ENCODE results near the gene SLC6A9.

SLC6A9 gene

GRCh38 chr1:44024903-44025525 is 6.2 kb downstream of the SLC6A9 start:
- no peaks in the 10 kb centered on the region for H3K9me3 ChIP-seq (ENCODE audit: control insufficient read depth, low read depth, low read length)
- no peaks in the 10 kb centered on the region for H3K27me3 ChIP-seq (ENCODE audit: control insufficient read depth, insufficient read depth, low read length)
- H3K4me3 ChIP-seq (ENCODE audit: low read length): no peak overlapping the region
- H3K36me3 ChIP-seq (ENCODE audit: control insufficient read depth, low read depth, low read length): peaks cover 10% of the 10 kb centered on the region
- H3K9ac ChIP-seq (ENCODE audit: low read length): no peak overlapping the region
- H3K4me1 ChIP-seq (ENCODE audit: control insufficient read depth, low read depth, low read length): peaks cover 5% of the 10 kb centered on the region
- H3K27ac ChIP-seq (ENCODE audit: low read length): no peak overlapping the region

GRCh38 chr1:44024031-44024902 is 7.0 kb downstream of the SLC6A9 start:
- Histone ChIP-seq H3K9ac (ENCODE audit: low read length) (no peak overlapping the region), H3K4me3 (ENCODE audit: low read length) (no peak overlapping the region), H3K27me3 (ENCODE audit: control insufficient read depth, insufficient read depth, low read length) (no peaks in the 10 kb centered on the region), H3K4me1 (ENCODE audit: control insufficient read depth, low read depth, low read length) (peaks cover 6% of the 10 kb centered on the region), H3K27ac (ENCODE audit: low read length) (no peak overlapping the region), H3K9me3 (ENCODE audit: control insufficient read depth, low read depth, low read length) (no peaks in the 10 kb centered on the region), H3K36me3 (ENCODE audit: control insufficient read depth, low read depth, low read length) (peaks cover 12% of the 10 kb centered on the region)

- Histone ChIP-seq H3K36me3 (ENCODE audit: control insufficient read depth, low read depth, low read length) (peaks cover 19% of the 10 kb centered on the region), H3K9me3 (ENCODE audit: control insufficient read depth, low read depth, low read length) (no peaks in the 10 kb centered on the region), H3K9ac (ENCODE audit: low read length) (no peak overlapping the region)
These were observed 9.5 kb downstream of the SLC6A9 start for GRCh38 chr1:44021581-44022321.

GRCh38 chr1:44021156-44021555 is 10.1 kb downstream of the SLC6A9 start:
- Histone ChIP-seq H3K27ac (ENCODE audit: low read length) (no peak overlapping the region), H3K36me3 (ENCODE audit: control insufficient read depth, low read depth, low read length) (peaks cover 19% of the 10 kb centered on the region), H3K4me3 (ENCODE audit: low read length) (no peak overlapping the region), H3K9ac (ENCODE audit: low read length) (no peak overlapping the region), H3K27me3 (ENCODE audit: control insufficient read depth, insufficient read depth, low read length) (no peaks in the 10 kb centered on the region), H3K4me1 (ENCODE audit: control insufficient read depth, low read depth, low read length) (peaks cover 6% of the 10 kb centered on the region), H3K9me3 (ENCODE audit: control insufficient read depth, low read depth, low read length) (no peaks in the 10 kb centered on the region)

More at GRCh38 chr1:44021581-44022321, 9.5 kb downstream of the SLC6A9 start:
- Histone ChIP-seq H3K27me3 (ENCODE audit: control insufficient read depth, insufficient read depth, low read length) (no peaks in the 10 kb centered on the region), H3K4me1 (ENCODE audit: control insufficient read depth, low read depth, low read length) (peaks cover 6% of the 10 kb centered on the region), H3K27ac (ENCODE audit: low read length) (no peak overlapping the region), H3K4me3 (ENCODE audit: low read length) (no peak overlapping the region)

GRCh38 chr1:44020464-44020863 is 10.8 kb downstream of the SLC6A9 start:
- no peaks in the 10 kb centered on the region for H3K27me3 ChIP-seq (ENCODE audit: control insufficient read depth, insufficient read depth, low read length)
- no peak overlapping the region for H3K27ac ChIP-seq (ENCODE audit: low read length)
- peaks cover 3% of the 10 kb centered on the region for H3K4me1 ChIP-seq (ENCODE audit: control insufficient read depth, low read depth, low read length)
- no peaks in the 10 kb centered on the region for H3K9me3 ChIP-seq (ENCODE audit: control insufficient read depth, low read depth, low read length)
- no peak overlapping the region for H3K9ac ChIP-seq (ENCODE audit: low read length)
- H3K36me3 ChIP-seq (ENCODE audit: control insufficient read depth, low read depth, low read length): peaks cover 19% of the 10 kb centered on the region
- H3K4me3 ChIP-seq (ENCODE audit: low read length): no peak overlapping the region

- Histone ChIP-seq H3K4me1 (ENCODE audit: control insufficient read depth, low read depth, low read length) (peaks cover 3% of the 10 kb centered on the region), H3K27me3 (ENCODE audit: control insufficient read depth, insufficient read depth, low read length) (no peaks in the 10 kb centered on the region), H3K27ac (ENCODE audit: low read length) (no peak overlapping the region), H3K9ac (ENCODE audit: low read length) (no peak overlapping the region), H3K9me3 (ENCODE audit: control insufficient read depth, low read depth, low read length) (no peaks in the 10 kb centered on the region), H3K36me3 (ENCODE audit: control insufficient read depth, low read depth, low read length) (peaks cover 19% of the 10 kb centered on the region), H3K4me3 (ENCODE audit: low read length) (no peak overlapping the region)
These were observed 11.8 kb downstream of the SLC6A9 start for GRCh38 chr1:44019466-44019948.

GRCh38 chr1:44016890-44017400 is 14.3 kb downstream of the SLC6A9 start:
- H3K9ac ChIP-seq (ENCODE audit: low read length): no peak overlapping the region
- H3K27ac ChIP-seq (ENCODE audit: low read length): no peak overlapping the region
- no peak overlapping the region for H3K4me3 ChIP-seq (ENCODE audit: low read length)
- no peaks in the 10 kb centered on the region for H3K27me3 ChIP-seq (ENCODE audit: control insufficient read depth, insufficient read depth, low read length)
- no peaks in the 10 kb centered on the region for H3K9me3 ChIP-seq (ENCODE audit: control insufficient read depth, low read depth, low read length)
- H3K4me1 ChIP-seq (ENCODE audit: control insufficient read depth, low read depth, low read length): peaks cover 3% of the 10 kb centered on the region
- H3K36me3 ChIP-seq (ENCODE audit: control insufficient read depth, low read depth, low read length): peaks cover 19% of the 10 kb centered on the region

- no peaks in the 10 kb centered on the region for H3K27me3 ChIP-seq (ENCODE audit: control insufficient read depth, insufficient read depth, low read length)
- H3K4me3 ChIP-seq (ENCODE audit: low read length): no peak overlapping the region
- no peak overlapping the region for H3K9ac ChIP-seq (ENCODE audit: low read length)
- H3K9me3 ChIP-seq (ENCODE audit: control insufficient read depth, low read depth, low read length): no peaks in the 10 kb centered on the region
- H3K4me1 ChIP-seq (ENCODE audit: control insufficient read depth, low read depth, low read length): peaks cover 3% of the 10 kb centered on the region
- no peak overlapping the region for H3K27ac ChIP-seq (ENCODE audit: low read length)
- H3K36me3 ChIP-seq (ENCODE audit: control insufficient read depth, low read depth, low read length): peaks cover 16% of the 10 kb centered on the region
These were observed 15.0 kb downstream of the SLC6A9 start for GRCh38 chr1:44016041-44016889.

- H3K36me3 ChIP-seq (ENCODE audit: control insufficient read depth, low read depth, low read length): peaks cover 11% of the 10 kb centered on the region
- H3K27ac ChIP-seq (ENCODE audit: low read length): no peak overlapping the region
- no peaks in the 10 kb centered on the region for H3K9me3 ChIP-seq (ENCODE audit: control insufficient read depth, low read depth, low read length)
- H3K4me1 ChIP-seq (ENCODE audit: control insufficient read depth, low read depth, low read length): peaks cover 3% of the 10 kb centered on the region
- H3K4me3 ChIP-seq (ENCODE audit: low read length): no peak overlapping the region
- no peak overlapping the region for H3K9ac ChIP-seq (ENCODE audit: low read length)
- H3K27me3 ChIP-seq (ENCODE audit: control insufficient read depth, insufficient read depth, low read length): no peaks in the 10 kb centered on the region
These were observed 16.1 kb downstream of the SLC6A9 start for GRCh38 chr1:44015206-44015605.

GRCh38 chr1:44014365-44015104 is 16.7 kb downstream of the SLC6A9 start:
- Histone ChIP-seq H3K9me3 (ENCODE audit: control insufficient read depth, low read depth, low read length) (no peaks in the 10 kb centered on the region), H3K36me3 (ENCODE audit: control insufficient read depth, low read depth, low read length) (peaks cover 12% of the 10 kb centered on the region), H3K4me1 (ENCODE audit: control insufficient read depth, low read depth, low read length) (no peaks in the 10 kb centered on the region), H3K27ac (ENCODE audit: low read length) (no peak overlapping the region), H3K9ac (ENCODE audit: low read length) (no peak overlapping the region), H3K4me3 (ENCODE audit: low read length) (no peak overlapping the region), H3K27me3 (ENCODE audit: control insufficient read depth, insufficient read depth, low read length) (no peaks in the 10 kb centered on the region)

Data from iPS-18a (cell line).